ENCODE measurements around the gene TBPL1.
"Not testable (repeated sequence)": the region's sequence is repeated elsewhere in the genome, so short reads cannot be mapped to it uniquely, and the experiment has no call there.

Gene TBPL1

GRCh38 chr6:133973109-133973971, 20.3 kb downstream of the TBPL1 start:
- peak; percentile 67 for DNase-seq

GRCh38 chr6:133977983-133978895, 25.2 kb downstream of the TBPL1 start:
- DNase-seq: peak; percentile 47

GRCh38 chr6:133978896-133979240, 25.8 kb downstream of the TBPL1 start:
- DNase-seq: no peak

- not testable (repeated sequence) for DNase-seq
Observed at GRCh38 chr6:133979269-133979963, 26.4 kb downstream of the TBPL1 start.

GRCh38 chr6:133980168-133980567, 27.1 kb downstream of the TBPL1 start:
- no peak for DNase-seq

- peak; percentile 49 for DNase-seq
Observed at GRCh38 chr6:133983099-133983939, 30.3 kb downstream of the TBPL1 start.

- no peak for DNase-seq
Observed at GRCh38 chr6:133985970-133986369, 32.9 kb downstream of the TBPL1 start.

GRCh38 chr6:133986942-133987341, 33.9 kb downstream of the TBPL1 start:
- DNase-seq: no peak

- no peak for DNase-seq
Observed at GRCh38 chr6:133989525-133989924, 36.5 kb downstream of the TBPL1 start.

- no peak for DNase-seq
Observed at GRCh38 chr6:133990321-133990720, 37.3 kb downstream of the TBPL1 start.

GRCh38 chr6:133991096-133991593, 38.1 kb downstream of the TBPL1 start:
- peak; percentile 98 for DNase-seq

GRCh38 chr6:133992992-133993680, 40.1 kb downstream of the TBPL1 start:
- DNase-seq: no peak

GRCh38 chr6:133995296-133995695, 42.3 kb downstream of the TBPL1 start:
- DNase-seq: no peak

- no peak for DNase-seq
Observed at GRCh38 chr6:133995758-133996157, 42.7 kb downstream of the TBPL1 start.

- DNase-seq: no peak
Observed at GRCh38 chr6:133997267-133997666, 44.2 kb downstream of the TBPL1 start.

- DNase-seq: no peak
Observed at GRCh38 chr6:133999305-133999704, 46.3 kb downstream of the TBPL1 start.

- DNase-seq: no peak
Observed at GRCh38 chr6:134000443-134000842, 47.4 kb downstream of the TBPL1 start.

GRCh38 chr6:134002821-134003220, 49.8 kb downstream of the TBPL1 start:
- no peak for DNase-seq

- DNase-seq: no peak
Observed at GRCh38 chr6:134003542-134003951, 50.5 kb downstream of the TBPL1 start.

- no peak for DNase-seq
Observed at GRCh38 chr6:134004714-134005113, 51.7 kb downstream of the TBPL1 start.

GRCh38 chr6:134005800-134006199, 52.8 kb downstream of the TBPL1 start:
- no peak for DNase-seq
